ENCODE results near the gene REEP2.
A peak's percentile ranks its signal among the peaks of the same experiment; 100 is the strongest.

REEP2 gene

DNA sequence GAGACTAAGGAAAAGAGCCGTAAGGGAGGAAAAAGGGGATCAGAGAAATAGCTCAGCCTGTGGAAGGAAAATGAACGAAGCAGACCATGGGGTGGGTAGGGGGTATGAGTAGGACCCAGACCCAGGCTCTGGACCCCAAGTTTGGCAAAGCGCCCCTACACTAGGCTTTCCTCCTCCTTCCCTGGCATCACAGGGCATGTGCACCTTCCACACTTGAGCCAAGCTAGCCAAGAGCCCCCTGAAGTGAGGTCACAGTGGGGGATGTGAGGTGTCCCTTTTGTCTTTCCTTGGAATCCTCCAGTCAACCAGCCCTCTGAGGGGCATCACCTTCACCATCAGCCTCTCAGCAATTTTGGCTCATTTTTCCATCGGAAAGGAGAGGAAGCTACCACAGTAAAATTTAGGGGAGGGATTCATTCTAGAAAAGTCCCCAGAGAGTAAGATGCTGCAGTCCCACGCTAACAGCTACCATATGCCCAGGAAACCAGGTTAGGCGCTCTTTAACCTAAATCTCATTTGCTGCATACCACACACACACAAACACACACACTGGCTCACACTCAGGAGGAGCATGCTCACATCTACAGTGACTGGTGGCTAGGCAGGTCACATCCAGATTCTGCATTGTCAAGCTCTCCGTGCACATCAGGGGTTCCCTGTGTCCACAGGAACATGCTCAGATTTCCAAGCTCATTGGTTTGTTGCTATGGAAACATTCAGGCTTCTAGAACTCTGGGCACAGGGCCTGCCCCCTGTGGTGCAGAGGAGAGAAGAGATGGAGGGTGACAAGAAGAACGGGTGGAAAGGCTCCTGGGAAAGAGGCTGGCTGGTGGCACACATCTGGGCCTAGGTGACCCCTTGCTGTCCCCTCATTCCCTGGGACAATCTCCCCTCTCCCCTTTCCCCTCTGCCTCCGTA is 9.9 kb downstream of the REEP2 start:
- H2AFZ ChIP-seq (ENCODE audit: low read depth, low read length) = no peak overlapping the region
- no peak overlapping the region for H2BK5ac ChIP-seq (ENCODE audit: low read depth, low read length, poor library complexity, severe bottlenecking)
- H3K23ac ChIP-seq (ENCODE audit: low read length in 2 of 2) = no peak overlapping the region
- H3K9me3 ChIP-seq (ENCODE audit: control insufficient read depth, low read length) = no peaks in the 10 kb centered on the region
- H3K79me1 ChIP-seq (replicated peaks; ENCODE audit: low read length, poor library complexity, severe bottlenecking) = no peaks in the 10 kb centered on the region
- H2BK120ac ChIP-seq (ENCODE audit: low read depth, low read length) = no peak overlapping the region
- H2BK12ac ChIP-seq (ENCODE audit: low read length in 2 of 2) = no peak overlapping the region
- WGBS = 79% methylated on average over 6 of the region's 9 CpGs
- peak; percentile 33 for DNase-seq
- no peak overlapping the region for H2AK5ac ChIP-seq (ENCODE audit: low read length, severe bottlenecking)
- no peak overlapping the region for H3K9ac ChIP-seq (ENCODE audit: low read length)
- H3K14ac ChIP-seq (ENCODE audit: low read length in 2 of 2) = no peak overlapping the region
- no peak overlapping the region for H3K4ac ChIP-seq (ENCODE audit: low read depth in 1 of 2, low read length in 2 of 2)
- H3K27me3 ChIP-seq (ENCODE audit: control insufficient read depth in 1 of 2, insufficient read depth in 1 of 2, low read length in 2 of 2) = peaks cover 0 to 4% of the 10 kb centered on the region in 2 experiments
- H2BK15ac ChIP-seq (ENCODE audit: low read depth, poor library complexity, severe bottlenecking) = no peak overlapping the region
- no peak overlapping the region for H3K18ac ChIP-seq (ENCODE audit: low read depth in 1 of 2, low read length in 2 of 2)
- peaks cover 15% of the 10 kb centered on the region for H3K4me1 ChIP-seq (ENCODE audit: control insufficient read depth, insufficient read depth, low read depth, low read length)
- H3K36me3 ChIP-seq (ENCODE audit: control insufficient read depth in 1 of 2, insufficient read depth in 2 of 2, low read depth in 1 of 2, low read length in 2 of 2) = peaks cover 0 to 8% of the 10 kb centered on the region in 2 experiments
- no peak overlapping the region for H3K4me3 ChIP-seq (ENCODE audit: insufficient read depth in 1 of 2, low read depth in 1 of 2, low read length in 2 of 2)
- H4K8ac ChIP-seq (ENCODE audit: low read length) = no peak overlapping the region
- H3K27ac ChIP-seq (ENCODE audit: low read length, poor library complexity, severe bottlenecking) = no peak overlapping the region
- H3K4me2 ChIP-seq (ENCODE audit: low read length, poor library complexity, severe bottlenecking) = no peak overlapping the region
- H4K91ac ChIP-seq (ENCODE audit: low read length) = no peak overlapping the region

DNA sequence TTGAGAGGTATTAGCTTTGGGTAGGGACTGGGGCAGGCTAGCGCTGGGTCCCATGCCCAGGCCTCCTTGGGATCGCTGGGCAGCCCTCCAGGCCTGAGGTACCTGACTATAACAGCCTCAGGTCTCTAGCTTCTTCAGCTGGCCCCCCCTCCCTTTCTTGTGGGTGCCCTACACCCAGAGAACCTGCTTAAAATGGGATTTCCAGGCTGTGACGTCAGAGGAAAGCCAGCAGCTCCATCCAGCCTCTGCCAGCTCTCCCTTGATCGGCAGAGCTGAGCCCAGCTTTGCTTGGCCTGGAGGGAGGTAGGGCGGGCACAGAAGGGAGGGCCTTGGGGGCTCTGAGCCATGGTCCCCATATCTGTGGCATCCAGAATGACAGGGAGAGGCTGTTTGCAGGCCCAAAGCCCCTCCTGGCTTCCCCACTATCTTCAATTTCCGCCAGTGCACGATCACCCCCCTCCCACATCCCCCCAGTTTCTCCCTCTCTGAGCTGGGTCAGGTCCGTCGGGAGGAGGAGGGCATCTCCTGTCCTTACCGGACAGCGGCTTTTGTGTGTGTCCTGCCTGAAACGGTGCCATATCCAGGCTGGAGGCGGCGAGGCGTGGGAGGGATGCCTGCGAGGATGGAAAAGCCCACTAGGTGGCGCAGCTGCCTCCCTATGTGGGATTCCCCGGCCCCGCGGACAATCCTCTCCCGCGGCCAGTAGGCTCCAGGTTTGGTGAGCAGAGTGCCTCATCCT is 10.8 kb downstream of the REEP2 start:
- Histone ChIP-seq H3K4ac (ENCODE audit: low read depth in 1 of 2, low read length in 2 of 2) (no peak overlapping the region), H2AK5ac (ENCODE audit: low read length, severe bottlenecking) (no peak overlapping the region), H3K4me3 (ENCODE audit: insufficient read depth in 1 of 2, low read depth in 1 of 2, low read length in 2 of 2) (peak overlapping the region in 1 of 2 experiments; percentile 41), H2BK120ac (ENCODE audit: low read depth, low read length) (no peak overlapping the region), H2BK12ac (ENCODE audit: low read length in 2 of 2) (no peak overlapping the region), H4K8ac (ENCODE audit: low read length) (peak overlapping the region; percentile 19), H3K4me2 (ENCODE audit: low read length, poor library complexity, severe bottlenecking) (no peak overlapping the region), H3K27ac (ENCODE audit: low read length, poor library complexity, severe bottlenecking) (no peak overlapping the region), H3K18ac (ENCODE audit: low read depth in 1 of 2, low read length in 2 of 2) (no peak overlapping the region), H2AFZ (ENCODE audit: low read depth, low read length) (peak overlapping the region; percentile 29), H3K23ac (ENCODE audit: low read length in 2 of 2) (no peak overlapping the region), H3K9me3 (ENCODE audit: control insufficient read depth, low read length) (no peaks in the 10 kb centered on the region), H3K14ac (ENCODE audit: low read length in 2 of 2) (no peak overlapping the region), H3K79me1 (replicated peaks; ENCODE audit: low read length, poor library complexity, severe bottlenecking) (no peaks in the 10 kb centered on the region), H3K36me3 (ENCODE audit: control insufficient read depth in 1 of 2, insufficient read depth in 2 of 2, low read depth in 1 of 2, low read length in 2 of 2) (peaks cover 0 to 3% of the 10 kb centered on the region in 2 experiments), H3K27me3 (ENCODE audit: control insufficient read depth in 1 of 2, insufficient read depth in 1 of 2, low read length in 2 of 2) (peaks cover 5 to 8% of the 10 kb centered on the region in 2 experiments), H2BK15ac (ENCODE audit: low read depth, poor library complexity, severe bottlenecking) (no peak overlapping the region), H4K91ac (ENCODE audit: low read length) (no peak overlapping the region), H3K4me1 (ENCODE audit: control insufficient read depth, insufficient read depth, low read depth, low read length) (peaks cover 15% of the 10 kb centered on the region), H2BK5ac (ENCODE audit: low read depth, low read length, poor library complexity, severe bottlenecking) (no peak overlapping the region), H3K9ac (ENCODE audit: low read length) (peak overlapping the region; percentile 80)
- WGBS = 14% methylated on average over 22 of the region's 22 CpGs
- DNase-seq = peak; percentile 83

DNA sequence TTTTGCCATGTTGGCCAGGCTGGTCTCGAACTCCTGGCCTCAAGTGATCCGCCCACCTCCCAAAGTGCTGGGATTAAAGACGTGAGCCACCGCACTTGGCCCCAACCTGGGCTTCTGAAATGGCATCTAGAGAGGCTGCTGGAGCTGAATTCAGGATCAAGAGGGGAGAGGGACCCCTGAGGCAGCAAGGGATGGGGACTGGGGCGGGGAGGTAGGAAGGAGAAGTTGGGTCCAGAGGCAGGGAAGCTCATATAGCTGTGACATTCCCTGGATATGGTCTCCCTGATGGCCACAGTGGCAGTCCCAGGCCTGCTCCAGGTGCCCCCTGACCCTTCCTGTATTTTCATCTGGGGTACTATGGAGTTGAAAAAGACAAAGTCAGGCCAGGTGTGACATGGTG is 12.1 kb downstream of the REEP2 start:
- no peak for DNase-seq
- no peaks in the 10 kb centered on the region for H3K9me3 ChIP-seq (ENCODE audit: control insufficient read depth, low read length)

GRCh38 chr5:138452720-138453119 is 13.9 kb downstream of the REEP2 start:
- Histone ChIP-seq H3K79me1 (replicated peaks; ENCODE audit: low read length, poor library complexity, severe bottlenecking) (no peaks in the 10 kb centered on the region), H3K27ac (ENCODE audit: low read length, poor library complexity, severe bottlenecking) (no peak overlapping the region)
- DNase-seq = no peak

More for the DNA sequence above, 12.1 kb downstream of the REEP2 start:
- Histone ChIP-seq H3K79me1 (replicated peaks; ENCODE audit: low read length, poor library complexity, severe bottlenecking) (no peaks in the 10 kb centered on the region), H3K27ac (ENCODE audit: low read length, poor library complexity, severe bottlenecking) (no peak overlapping the region), H2BK120ac (ENCODE audit: low read depth, low read length) (no peak overlapping the region), H3K27me3 (ENCODE audit: control insufficient read depth in 1 of 2, insufficient read depth in 1 of 2, low read length in 2 of 2) (peaks cover 13 to 20% of the 10 kb centered on the region in 2 experiments), H3K4me1 (ENCODE audit: control insufficient read depth, insufficient read depth, low read depth, low read length) (peaks cover 15% of the 10 kb centered on the region), H3K23ac (ENCODE audit: low read length in 2 of 2) (no peak overlapping the region), H3K9ac (ENCODE audit: low read length) (no peak overlapping the region), H3K4me2 (ENCODE audit: low read length, poor library complexity, severe bottlenecking) (no peak overlapping the region), H2AFZ (ENCODE audit: low read depth, low read length) (no peak overlapping the region), H4K91ac (ENCODE audit: low read length) (no peak overlapping the region), H3K36me3 (ENCODE audit: control insufficient read depth in 1 of 2, insufficient read depth in 2 of 2, low read depth in 1 of 2, low read length in 2 of 2) (no peaks in the 10 kb centered on the region), H2BK5ac (ENCODE audit: low read depth, low read length, poor library complexity, severe bottlenecking) (no peak overlapping the region), H3K4ac (ENCODE audit: low read depth in 1 of 2, low read length in 2 of 2) (no peak overlapping the region), H2BK15ac (ENCODE audit: low read depth, poor library complexity, severe bottlenecking) (no peak overlapping the region), H2AK5ac (ENCODE audit: low read length, severe bottlenecking) (no peak overlapping the region), H3K14ac (ENCODE audit: low read length in 2 of 2) (no peak overlapping the region), H2BK12ac (ENCODE audit: low read length in 2 of 2) (no peak overlapping the region), H3K18ac (ENCODE audit: low read depth in 1 of 2, low read length in 2 of 2) (no peak overlapping the region), H4K8ac (ENCODE audit: low read length) (no peak overlapping the region), H3K4me3 (ENCODE audit: insufficient read depth in 1 of 2, low read depth in 1 of 2, low read length in 2 of 2) (no peak overlapping the region)
- 87% methylated on average over 5 of the region's 5 CpGs for WGBS

More at GRCh38 chr5:138452720-138453119, 13.9 kb downstream of the REEP2 start:
- Histone ChIP-seq H3K4ac (ENCODE audit: low read depth in 1 of 2, low read length in 2 of 2) (no peak overlapping the region), H2AK5ac (ENCODE audit: low read length, severe bottlenecking) (no peak overlapping the region), H2AFZ (ENCODE audit: low read depth, low read length) (no peak overlapping the region), H3K27me3 (ENCODE audit: control insufficient read depth in 1 of 2, insufficient read depth in 1 of 2, low read length in 2 of 2) (peaks cover 19 to 24% of the 10 kb centered on the region in 2 experiments), H3K4me1 (ENCODE audit: control insufficient read depth, insufficient read depth, low read depth, low read length) (peaks cover 15% of the 10 kb centered on the region), H3K14ac (ENCODE audit: low read length in 2 of 2) (peak overlapping the region in 1 of 2 experiments; percentile 26), H3K9ac (ENCODE audit: low read length) (no peak overlapping the region), H3K18ac (ENCODE audit: low read depth in 1 of 2, low read length in 2 of 2) (no peak overlapping the region), H3K36me3 (ENCODE audit: control insufficient read depth in 1 of 2, insufficient read depth in 2 of 2, low read depth in 1 of 2, low read length in 2 of 2) (no peaks in the 10 kb centered on the region), H4K91ac (ENCODE audit: low read length) (no peak overlapping the region), H3K9me3 (ENCODE audit: control insufficient read depth, low read length) (no peaks in the 10 kb centered on the region), H2BK5ac (ENCODE audit: low read depth, low read length, poor library complexity, severe bottlenecking) (no peak overlapping the region), H3K4me2 (ENCODE audit: low read length, poor library complexity, severe bottlenecking) (no peak overlapping the region), H4K8ac (ENCODE audit: low read length) (no peak overlapping the region), H2BK15ac (ENCODE audit: low read depth, poor library complexity, severe bottlenecking) (no peak overlapping the region), H2BK12ac (ENCODE audit: low read length in 2 of 2) (no peak overlapping the region), H3K23ac (ENCODE audit: low read length in 2 of 2) (peak overlapping the region in 1 of 2 experiments; percentile 19), H3K4me3 (ENCODE audit: insufficient read depth in 1 of 2, low read depth in 1 of 2, low read length in 2 of 2) (no peak overlapping the region), H2BK120ac (ENCODE audit: low read depth, low read length) (no peak overlapping the region)
- 89% methylated on average over 6 of the region's 6 CpGs for WGBS

Measured in mesenchymal stem cell (in vitro differentiated cells and primary cell).